ENCODE data around the gene ACTL6B. TPM values are rescaled to one million over a fixed set of nuclear protein-coding genes. Genes with fewer than 3 reads are reported as not detected.

The ACTL6B gene
- total RNA-seq, 1 donor, result not detected

- no peak overlapping the region for H3K4me3 ChIP-seq (ENCODE audit: low read depth, low read length)
- DNase-seq (ENCODE audit: low read depth), result no peak
- no peak for TF ChIP-seq CTCF (IDR thresholded peaks at IDR 0.05; ENCODE audit: insufficient read depth, low read depth, low read length)
Observed at GRCh38 chr7:100642534-100642907, 13.7 kb downstream of the ACTL6B start.

- no peak for TF ChIP-seq CTCF (IDR thresholded peaks at IDR 0.05; ENCODE audit: insufficient read depth, low read depth, low read length)
- no peak for DNase-seq (ENCODE audit: low read depth)
- no peak overlapping the region for H3K4me3 ChIP-seq (ENCODE audit: low read depth, low read length)
Observed at GRCh38 chr7:100641860-100642533, 14.3 kb downstream of the ACTL6B start.

GRCh38 chr7:100641463-100641859, 14.8 kb downstream of the ACTL6B start, which contains the start of gene TFR2:
Gene TFR2, minus strand, starts transcription at chr7:100641552. Its CDS starts 43 bp downstream, at chr7:100641509.
- no peak for TF ChIP-seq CTCF (IDR thresholded peaks at IDR 0.05; ENCODE audit: insufficient read depth, low read depth, low read length)
- no peak within 1 kb of the TSS for H3K4me3 ChIP-seq (ENCODE audit: low read depth, low read length)
- DNase-seq (ENCODE audit: low read depth), result no peak

GRCh38 chr7:100640517-100641440, 15.5 kb downstream of the ACTL6B start:
- no peak for TF ChIP-seq CTCF (IDR thresholded peaks at IDR 0.05; ENCODE audit: insufficient read depth, low read depth, low read length)
- H3K4me3 ChIP-seq (ENCODE audit: low read depth, low read length), result no peak overlapping the region
- no peak for DNase-seq (ENCODE audit: low read depth)

GRCh38 chr7:100639995-100640516, 16.2 kb downstream of the ACTL6B start:
- TF ChIP-seq CTCF (IDR thresholded peaks at IDR 0.05; ENCODE audit: insufficient read depth, low read depth, low read length), result no peak

GRCh38 chr7:100632951-100633717, 23.1 kb downstream of the ACTL6B start:
- DNase-seq (ENCODE audit: low read depth), result peak; percentile 13
- peak; percentile 30 for TF ChIP-seq CTCF (IDR thresholded peaks at IDR 0.05; ENCODE audit: insufficient read depth, low read depth, low read length)
- peak overlapping the region; percentile 53 for H3K4me3 ChIP-seq (ENCODE audit: low read depth, low read length)

More at GRCh38 chr7:100639995-100640516, 16.2 kb downstream of the ACTL6B start:
- no peak overlapping the region for H3K4me3 ChIP-seq (ENCODE audit: low read depth, low read length)
- no peak for DNase-seq (ENCODE audit: low read depth)
